CD4-positive, alpha-beta T cell (primary cell): ENCODE data around the gene SLC11A2. TPM values are rescaled to one million over a fixed set of nuclear protein-coding genes. Genes with fewer than 3 reads are reported as not detected.

Experiments used
- ATAC-seq: fragments of 200-7000 bp; cut with Tn5 transposase; one replicate; pipeline ENCODE4 v1.10.0; 2022; ENCODE audit warnings: mild to moderate bottlenecking; ENCODE audit not compliant: poor library complexity
- CTCF ChIA-PET: fragments of 350-600 bp; sonication (Branson Sonifier 250); formaldehyde crosslinking; loops from one replicate; lab custom pipeline; 2021; ENCODE audit warnings: antibody characterized with exemption, inconsistent platforms; lab: Charles Lee
- POLR2A ChIA-PET: fragments of 350-600 bp; sonication (Branson Sonifier 250); formaldehyde crosslinking; loops from one replicate; lab custom pipeline; 2021; ENCODE audit warnings: antibody characterized with exemption, inconsistent platforms; lab: Charles Lee
- DNase-seq, 14 experiments: peaks; one replicate each; pipeline ENCODE4 v3.0.0-alpha.2; 2013 to 2020; ENCODE audit warnings: mixed read lengths in 2 of 14
- H3K27ac ChIP-seq, 2 donors: one replicate each; pipeline versions ENCODE4 v1.5.1 to v1.7.0; 2013; ENCODE audit warnings: low read length in 2 of 2, low read depth in 1 of 2, mild to moderate bottlenecking in 1 of 2
- H3K27me3 ChIP-seq, 2 experiments: 1 replicate in 1 of 2; 2 replicates in 1 of 2; pipeline versions ENCODE4 v1.6.1 to v1.7.0; 2013; ENCODE audit warnings: low read length in 2 of 2, control low read depth in 1 of 2, mild to moderate bottlenecking in 1 of 2, moderate library complexity in 1 of 2; ENCODE audit not compliant: insufficient read depth in 2 of 2, control insufficient read depth in 1 of 2
- H3K36me3 ChIP-seq: one replicate; pipeline ENCODE4 v1.6.1; 2013; ENCODE audit warnings: low read length, control low read depth; ENCODE audit not compliant: insufficient read depth
- H3K4me1 ChIP-seq: one replicate; pipeline ENCODE4 v1.6.1; 2013; ENCODE audit warnings: low read length, control low read depth; ENCODE audit not compliant: insufficient read depth
- H3K4me3 ChIP-seq: one replicate; pipeline ENCODE4 v1.5.1; 2013; ENCODE audit warnings: mild to moderate bottlenecking, low read length, moderate library complexity
- H3K9me3 ChIP-seq, 2 experiments: 1 replicate in 1 of 2; 2 replicates in 1 of 2; pipeline versions ENCODE4 v1.6.1 to v1.7.0; 2013; ENCODE audit warnings: low read length in 2 of 2, mild to moderate bottlenecking in 2 of 2, control low read depth in 1 of 2, moderate library complexity in 1 of 2; ENCODE audit not compliant: control insufficient read depth in 1 of 2, insufficient read depth in 1 of 2
- H3K27ac Mint-ChIP-seq: one replicate; pipeline ENCODE4 v1.8.0; 2020; ENCODE audit warnings: mixed read lengths
- H3K27me3 Mint-ChIP-seq: one replicate; pipeline ENCODE4 v1.8.0; 2021; ENCODE audit warnings: mixed read lengths
- H3K36me3 Mint-ChIP-seq: one replicate; pipeline ENCODE4 v1.8.0; 2021; ENCODE audit warnings: low read depth, mixed read lengths
- H3K4me1 Mint-ChIP-seq: one replicate; pipeline ENCODE4 v1.8.0; 2021; ENCODE audit warnings: low read depth, mixed read lengths
- H3K4me3 Mint-ChIP-seq: one replicate; pipeline ENCODE4 v1.8.0; 2020; ENCODE audit warnings: mild to moderate bottlenecking, mixed read lengths
- H3K9me3 Mint-ChIP-seq: one replicate; pipeline ENCODE4 v1.8.0; 2020; ENCODE audit warnings: mixed read lengths
- intact Hi-C, 2 experiments: fragments of 100-400 bp; cut with DNase I in 1 of 2; cut with micrococcal nuclease in 1 of 2; formaldehyde crosslinking; loops; one replicate each; pipeline versions ENCODE4 v1.15.1 to v1.9.0; 2023 to 2025; cut with DNase I, micrococcal nuclease
- total RNA-seq, 174 experiments: library from RNA in 2 of 174; stranded (reverse) in 2 of 174; gene quantifications; one replicate each; pipeline ENCODE4 v1.2.3 and lab custom pipeline; 2021 to 2026
- TF ChIP-seq, protein P1 (sequence below): fragments of 200-600 bp; IDR thresholded peaks from one replicate; pipeline ENCODE4 v1.8.0; 2022; ENCODE audit warnings: antibody characterized with exemption, mild to moderate bottlenecking

The SLC11A2 gene
- total RNA-seq, 2 experiments from 2014 or later: 43.6 to 47.7 TPM

- H3K27me3 Mint-ChIP-seq: no peaks in the 10 kb centered on the region
- H3K27ac ChIP-seq: no peak overlapping the region
- no peak for DNase-seq
- H3K4me3 ChIP-seq: no peak overlapping the region
- H3K27ac Mint-ChIP-seq: no peak overlapping the region
- peaks cover 6% of the 10 kb centered on the region for H3K4me1 Mint-ChIP-seq
- H3K9me3 Mint-ChIP-seq: no peaks in the 10 kb centered on the region
- CTCF ChIA-PET: no interaction called here
- POLR2A ChIA-PET: no interaction called here
- intact Hi-C loops: no loop called here
- TF ChIP-seq, protein P1, sequence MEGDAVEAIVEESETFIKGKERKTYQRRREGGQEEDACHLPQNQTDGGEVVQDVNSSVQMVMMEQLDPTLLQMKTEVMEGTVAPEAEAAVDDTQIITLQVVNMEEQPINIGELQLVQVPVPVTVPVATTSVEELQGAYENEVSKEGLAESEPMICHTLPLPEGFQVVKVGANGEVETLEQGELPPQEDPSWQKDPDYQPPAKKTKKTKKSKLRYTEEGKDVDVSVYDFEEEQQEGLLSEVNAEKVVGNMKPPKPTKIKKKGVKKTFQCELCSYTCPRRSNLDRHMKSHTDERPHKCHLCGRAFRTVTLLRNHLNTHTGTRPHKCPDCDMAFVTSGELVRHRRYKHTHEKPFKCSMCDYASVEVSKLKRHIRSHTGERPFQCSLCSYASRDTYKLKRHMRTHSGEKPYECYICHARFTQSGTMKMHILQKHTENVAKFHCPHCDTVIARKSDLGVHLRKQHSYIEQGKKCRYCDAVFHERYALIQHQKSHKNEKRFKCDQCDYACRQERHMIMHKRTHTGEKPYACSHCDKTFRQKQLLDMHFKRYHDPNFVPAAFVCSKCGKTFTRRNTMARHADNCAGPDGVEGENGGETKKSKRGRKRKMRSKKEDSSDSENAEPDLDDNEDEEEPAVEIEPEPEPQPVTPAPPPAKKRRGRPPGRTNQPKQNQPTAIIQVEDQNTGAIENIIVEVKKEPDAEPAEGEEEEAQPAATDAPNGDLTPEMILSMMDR: no peak
- H3K4me1 ChIP-seq: no peaks in the 10 kb centered on the region
- H3K4me3 Mint-ChIP-seq: no peak overlapping the region
- H3K36me3 ChIP-seq: no peaks in the 10 kb centered on the region
- no peaks in the 10 kb centered on the region for H3K9me3 ChIP-seq
- H3K27me3 ChIP-seq: no peaks in the 10 kb centered on the region
- H3K36me3 Mint-ChIP-seq: no peaks in the 10 kb centered on the region
- ATAC-seq: no peak
Observed at GRCh38 chr12:50961708-50962107, 64.5 kb downstream of the SLC11A2 start.

DNA sequence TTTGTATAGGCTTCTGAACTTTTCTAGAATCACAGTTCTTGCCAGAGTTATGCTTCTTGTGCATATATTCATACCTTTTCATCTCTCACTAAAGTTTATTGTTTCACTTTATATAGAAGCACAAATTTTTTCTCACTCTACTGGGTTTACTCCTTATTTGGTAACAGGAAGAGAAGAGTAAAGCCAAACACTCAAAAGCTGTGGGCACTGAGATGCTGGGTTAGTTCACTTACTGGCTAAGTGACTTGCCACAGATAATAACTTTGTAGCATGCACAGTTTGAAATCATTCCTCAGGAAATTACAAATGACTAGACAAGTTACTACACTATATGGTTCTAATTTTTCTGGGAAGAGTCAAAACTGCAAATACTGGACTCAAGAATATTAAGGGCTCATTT lies 66.1 kb downstream of the SLC11A2 start:
- no peaks in the 10 kb centered on the region for H3K9me3 Mint-ChIP-seq
- H3K27ac Mint-ChIP-seq: no peak overlapping the region
- TF ChIP-seq, protein P1: no peak
- H3K9me3 ChIP-seq: no peaks in the 10 kb centered on the region
- no peak overlapping the region for H3K4me3 ChIP-seq
- ChIA-PET POLR2A (no interaction called here), CTCF (no interaction called here)
- peaks cover 6% of the 10 kb centered on the region for H3K4me1 Mint-ChIP-seq
- H3K27me3 Mint-ChIP-seq: no peaks in the 10 kb centered on the region
- H3K36me3 Mint-ChIP-seq: no peaks in the 10 kb centered on the region
- DNase-seq (no peak), ATAC-seq (no peak)
- H3K36me3 ChIP-seq: no peaks in the 10 kb centered on the region
- intact Hi-C loops: no loop called here
- H3K27ac ChIP-seq: no peak overlapping the region
- no peaks in the 10 kb centered on the region for H3K27me3 ChIP-seq
- no peaks in the 10 kb centered on the region for H3K4me1 ChIP-seq
- H3K4me3 Mint-ChIP-seq: no peak overlapping the region

GRCh38 chr12:50955697-50956096 lies 70.5 kb downstream of the SLC11A2 start:
- intact Hi-C loops: no loop called here
- POLR2A ChIA-PET: no interaction called here
- Histone ChIP-seq H3K4me3 (no peak overlapping the region), H3K27ac (no peak overlapping the region), H3K4me1 (no peaks in the 10 kb centered on the region), H3K36me3 (no peaks in the 10 kb centered on the region), H3K9me3 (no peaks in the 10 kb centered on the region), H3K27me3 (no peaks in the 10 kb centered on the region)
- CTCF ChIA-PET: interaction anchor here (0.6 kb wide), 1 partner anchor 547 kb away, joined by 4 read pairs; no protein-coding TSS in a partner anchor
- no peak overlapping the region for H3K27ac Mint-ChIP-seq
- H3K27me3 Mint-ChIP-seq: no peaks in the 10 kb centered on the region
- TF ChIP-seq, protein P1: no peak
- peaks cover 6% of the 10 kb centered on the region for H3K4me1 Mint-ChIP-seq
- H3K4me3 Mint-ChIP-seq: no peak overlapping the region
- H3K36me3 Mint-ChIP-seq: no peaks in the 10 kb centered on the region
- H3K9me3 Mint-ChIP-seq: no peaks in the 10 kb centered on the region
- no peak for ATAC-seq
- DNase-seq: no peak
